H9 (cell line): ENCODE results near the gene ACYP2. TPM values are rescaled to one million over a fixed set of nuclear protein-coding genes. Genes with fewer than 3 reads are reported as not detected.

Experiments
- DNase-seq: peaks from one replicate; pipeline ENCODE4 v3.0.0-alpha.2; 2017
- H2AFZ ChIP-seq: one replicate; pipeline ENCODE4 v1.6.1; 2013; ENCODE audit warnings: mild to moderate bottlenecking, low read length, control low read depth, moderate library complexity
- H2AK5ac ChIP-seq: 2 replicates; pipeline ENCODE4 v1.6.1; 2013; ENCODE audit warnings: low read length, control low read depth, mixed read lengths; ENCODE audit not compliant: insufficient read length
- H2BK120ac ChIP-seq: one replicate; pipeline ENCODE4 v1.6.1; 2013; ENCODE audit warnings: low read depth, mild to moderate bottlenecking, low read length, control low read depth, inconsistent platforms; ENCODE audit not compliant: poor library complexity, severe bottlenecking
- H2BK12ac ChIP-seq: 2 replicates; pipeline ENCODE4 v1.6.1; 2013; ENCODE audit warnings: low read length, control low read depth, mixed read lengths, low read depth; ENCODE audit not compliant: insufficient read length
- H2BK15ac ChIP-seq: 2 replicates; pipeline ENCODE4 v1.6.1; 2013; ENCODE audit warnings: low read depth, low read length, control low read depth
- H2BK20ac ChIP-seq: one replicate; pipeline ENCODE4 v1.6.1; 2013; ENCODE audit warnings: low read depth, mild to moderate bottlenecking, low read length, control low read depth, inconsistent platforms; ENCODE audit not compliant: poor library complexity, severe bottlenecking
- H2BK5ac ChIP-seq: 2 replicates; pipeline ENCODE4 v1.6.1; 2013; ENCODE audit warnings: low read length, control low read depth, mixed read lengths; ENCODE audit not compliant: insufficient read length
- H3K14ac ChIP-seq: 2 replicates; pipeline ENCODE4 v1.6.1; 2013; ENCODE audit warnings: low read length, control low read depth; ENCODE audit not compliant: insufficient read depth
- H3K18ac ChIP-seq: 2 replicates; pipeline ENCODE4 v1.6.1; 2013; ENCODE audit warnings: low read depth, mild to moderate bottlenecking, mixed read lengths, low read length, control low read depth; ENCODE audit not compliant: insufficient read length
- H3K23ac ChIP-seq: 2 replicates; pipeline ENCODE4 v1.6.1; 2013; ENCODE audit warnings: low read length, control low read depth, mixed read lengths, low read depth; ENCODE audit not compliant: insufficient read length
- H3K23me2 ChIP-seq: 2 replicates; pipeline ENCODE4 v1.6.1; 2013; ENCODE audit warnings: low read depth, mild to moderate bottlenecking, mixed read lengths, low read length, control low read depth; ENCODE audit not compliant: insufficient read length, poor library complexity, severe bottlenecking
- H3K27ac ChIP-seq: 2 replicates; pipeline ENCODE4 v1.5.1; 2013; ENCODE audit warnings: low read length, control low read depth, mixed read lengths, low read depth; ENCODE audit not compliant: insufficient read length
- H3K27me3 ChIP-seq: 2 replicates; pipeline ENCODE4 v1.6.1; 2013; ENCODE audit warnings: low read length, control low read depth, inconsistent platforms; ENCODE audit not compliant: insufficient read depth
- H3K4ac ChIP-seq: 2 replicates; pipeline ENCODE4 v1.6.1; 2013; ENCODE audit warnings: low read depth, mild to moderate bottlenecking, control low read depth, inconsistent platforms, low read length, moderate library complexity
- H3K4me1 ChIP-seq: 2 replicates; pipeline ENCODE4 v1.6.1; 2013; ENCODE audit warnings: low read length, control low read depth, inconsistent platforms; ENCODE audit not compliant: insufficient read depth
- H3K4me2 ChIP-seq: 2 replicates; pipeline ENCODE4 v1.6.1; 2013; ENCODE audit warnings: low read length, control low read depth, mixed read lengths; ENCODE audit not compliant: insufficient read length, insufficient read depth
- H3K56ac ChIP-seq: 2 replicates; pipeline ENCODE4 v1.6.1; 2013; ENCODE audit warnings: low read depth, mild to moderate bottlenecking, mixed read lengths, low read length, control low read depth; ENCODE audit not compliant: insufficient read length
- H3K79me1 ChIP-seq: 2 replicates; pipeline ENCODE4 v1.6.1; 2013; ENCODE audit warnings: low read depth, mild to moderate bottlenecking, moderate library complexity, low read length, control low read depth, inconsistent platforms; ENCODE audit not compliant: insufficient read depth, poor library complexity, severe bottlenecking
- H3K79me2 ChIP-seq: 2 replicates; pipeline ENCODE4 v1.6.1; 2013; ENCODE audit warnings: low read length, control low read depth, inconsistent platforms; ENCODE audit not compliant: insufficient read depth
- H3K9ac ChIP-seq: 2 replicates; pipeline ENCODE4 v1.6.1; 2013; ENCODE audit warnings: low read length, control low read depth, mixed read lengths; ENCODE audit not compliant: insufficient read length; ENCODE audit errors: extremely low read depth
- H3K9me3 ChIP-seq: one replicate; pipeline ENCODE4 v1.6.1; 2013; ENCODE audit warnings: low read depth, low read length, inconsistent platforms; ENCODE audit not compliant: control insufficient read depth
- H3T11ph ChIP-seq: one replicate; pipeline ENCODE4 v1.6.1; 2013; ENCODE audit warnings: mild to moderate bottlenecking, low read length, control low read depth, inconsistent platforms
- H4K20me1 ChIP-seq: one replicate; pipeline ENCODE4 v1.6.1; 2013; ENCODE audit not compliant: control insufficient read depth, insufficient read length, insufficient read depth
- H4K5ac ChIP-seq: 2 replicates; pipeline ENCODE4 v1.6.1; 2013; ENCODE audit warnings: low read depth, mild to moderate bottlenecking, mixed read lengths, low read length, control low read depth; ENCODE audit not compliant: insufficient read length
- H4K8ac ChIP-seq: replicated peaks from 2 replicates; pipeline ENCODE4 v1.6.1; 2013; ENCODE audit warnings: low read length, control low read depth, mixed read lengths, low read depth; ENCODE audit not compliant: insufficient read length
- H4K91ac ChIP-seq: 2 replicates; pipeline ENCODE4 v1.6.1; 2013; ENCODE audit warnings: low read depth, mild to moderate bottlenecking, moderate library complexity, mixed read lengths, low read length, control low read depth; ENCODE audit not compliant: insufficient read length
- H3K27ac Mint-ChIP-seq, 3 experiments: 2 replicates in 2 of 3; 3 replicates in 1 of 3; pipeline ENCODE4 v1.8.0; 2020 to 2021; ENCODE audit warnings: mixed read lengths in 3 of 3, mild to moderate bottlenecking in 1 of 3, moderate library complexity in 1 of 3
- H3K27me3 Mint-ChIP-seq: 2 replicates; pipeline ENCODE4 v1.8.0; 2021; ENCODE audit warnings: low read depth, mild to moderate bottlenecking, moderate library complexity, mixed read lengths
- H3K36me3 Mint-ChIP-seq, 3 experiments: 2 replicates in 2 of 3; 3 replicates in 1 of 3; pipeline ENCODE4 v1.8.0; 2020 to 2021; ENCODE audit warnings: low read depth in 3 of 3, mixed read lengths in 3 of 3; ENCODE audit not compliant: insufficient read depth in 1 of 3
- H3K4me1 Mint-ChIP-seq, 2 experiments: 2 replicates each; pipeline ENCODE4 v1.8.0; 2020; ENCODE audit warnings: mixed read lengths in 2 of 2
- H3K4me3 Mint-ChIP-seq, 2 experiments: 2 replicates in 1 of 2; 3 replicates in 1 of 2; pipeline ENCODE4 v1.8.0; 2020 to 2021; ENCODE audit warnings: mild to moderate bottlenecking in 2 of 2, mixed read lengths in 2 of 2, moderate library complexity in 1 of 2
- H3K9me3 Mint-ChIP-seq, 2 experiments: 2 replicates in 1 of 2; 3 replicates in 1 of 2; pipeline ENCODE4 v1.8.0; 2020; ENCODE audit warnings: mild to moderate bottlenecking in 2 of 2, mixed read lengths in 2 of 2, moderate library complexity in 1 of 2
- CTCF ChIP-seq: fragments of 200-600 bp; sonication (generic); conservative IDR thresholded peaks from 3 replicates; pipeline ENCODE4 v1.8.0; 2021; ENCODE audit warnings: antibody characterized with exemption, mild to moderate bottlenecking
- WGBS: extraction: QIAGEN DNeasy Blood & Tissue Kit; methylation state at CpG from one replicate; pipeline ENCODE4 v1.1.7; 2013; ENCODE audit warnings: missing lambda C conversion rate, low lambda C conversion rate, mixed read lengths; ENCODE audit not compliant: insufficient read length; ENCODE audit errors: extremely low coverage; 5-methylcytosine and 5-hydroxymethylcytosine counted together
- total RNA-seq: library from RNA; stranded (reverse); gene quantifications from 2 replicates; pipeline ENCODE4 v1.2.1, GENCODE V29; 2021

Gene ACYP2
- total RNA-seq, 1 experiment from 2014 or later: 3.2 TPM

GRCh38 chr2:54107903-54108615 lies 7.4 kb upstream of the ACYP2 start:
- WGBS: no CpG with 5 or more reads among the region's 10 CpGs
- Histone ChIP-seq H2BK12ac (no peak overlapping the region), H3T11ph (peak overlapping the region; percentile 6), H4K5ac (no peak overlapping the region), H2AFZ (peak overlapping the region; percentile 42), H3K4ac (no peak overlapping the region), H2AK5ac (no peak overlapping the region), H2BK15ac (no peak overlapping the region), H3K14ac (no peak overlapping the region), H3K27me3 (no peaks in the 10 kb centered on the region), H3K4me1 (no peaks in the 10 kb centered on the region), H3K23me2 (no peaks in the 10 kb centered on the region), H3K9me3 (no peaks in the 10 kb centered on the region), H4K8ac (no peak overlapping the region), H2BK120ac (no peak overlapping the region), H3K56ac (peak overlapping the region; percentile 43), H3K79me2 (no peaks in the 10 kb centered on the region), H3K4me2 (no peak overlapping the region), H3K9ac (no peak overlapping the region), H3K27ac (no peak overlapping the region), H2BK20ac (no peak overlapping the region), H2BK5ac (no peak overlapping the region), H4K91ac (no peak overlapping the region), H3K79me1 (no peaks in the 10 kb centered on the region), H4K20me1 (no peaks in the 10 kb centered on the region), H3K23ac (no peak overlapping the region), H3K18ac (no peak overlapping the region)
- Mint-ChIP-seq H3K4me1 (peaks cover 4 to 5% of the 10 kb centered on the region in 2 experiments), H3K27me3 (peaks cover 2% of the 10 kb centered on the region; the same call in 1 of the 2 replicates), H3K27ac (no peak overlapping the region), H3K4me3 (no peak overlapping the region), H3K36me3 (no peaks in the 10 kb centered on the region), H3K9me3 (no peaks in the 10 kb centered on the region)
- no peak for DNase-seq
- TF ChIP-seq CTCF: no peak
